Measurements from ENCODE around the gene HCRTR1.

GRCh38 chr1:31583995-31584868 is 33.3 kb upstream of the HCRTR1 start:
- TF ChIP-seq, protein P1, sequence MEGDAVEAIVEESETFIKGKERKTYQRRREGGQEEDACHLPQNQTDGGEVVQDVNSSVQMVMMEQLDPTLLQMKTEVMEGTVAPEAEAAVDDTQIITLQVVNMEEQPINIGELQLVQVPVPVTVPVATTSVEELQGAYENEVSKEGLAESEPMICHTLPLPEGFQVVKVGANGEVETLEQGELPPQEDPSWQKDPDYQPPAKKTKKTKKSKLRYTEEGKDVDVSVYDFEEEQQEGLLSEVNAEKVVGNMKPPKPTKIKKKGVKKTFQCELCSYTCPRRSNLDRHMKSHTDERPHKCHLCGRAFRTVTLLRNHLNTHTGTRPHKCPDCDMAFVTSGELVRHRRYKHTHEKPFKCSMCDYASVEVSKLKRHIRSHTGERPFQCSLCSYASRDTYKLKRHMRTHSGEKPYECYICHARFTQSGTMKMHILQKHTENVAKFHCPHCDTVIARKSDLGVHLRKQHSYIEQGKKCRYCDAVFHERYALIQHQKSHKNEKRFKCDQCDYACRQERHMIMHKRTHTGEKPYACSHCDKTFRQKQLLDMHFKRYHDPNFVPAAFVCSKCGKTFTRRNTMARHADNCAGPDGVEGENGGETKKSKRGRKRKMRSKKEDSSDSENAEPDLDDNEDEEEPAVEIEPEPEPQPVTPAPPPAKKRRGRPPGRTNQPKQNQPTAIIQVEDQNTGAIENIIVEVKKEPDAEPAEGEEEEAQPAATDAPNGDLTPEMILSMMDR (IDR thresholded peaks at IDR 0.05), result no peak
- TF ChIP-seq POLR2A (IDR thresholded peaks at IDR 0.05), result peak in 1 of 4 donors; percentile 12

Measured in upper lobe of left lung (tissue), 4 donors.